ENCODE data around the gene KLF11. TPM values are rescaled to one million over a fixed set of nuclear protein-coding genes. Genes with fewer than 3 reads are reported as not detected.
A peak's percentile ranks its signal among the peaks of the same experiment; 100 is the strongest.

KLF11 gene
- total and polyA plus RNA-seq, 9 of the 15 experiments (the other 6 are each of a cell fraction or from before 2014, with no cell fraction given) = 2.1 to 13.4 (median 6.5) TPM

DNA sequence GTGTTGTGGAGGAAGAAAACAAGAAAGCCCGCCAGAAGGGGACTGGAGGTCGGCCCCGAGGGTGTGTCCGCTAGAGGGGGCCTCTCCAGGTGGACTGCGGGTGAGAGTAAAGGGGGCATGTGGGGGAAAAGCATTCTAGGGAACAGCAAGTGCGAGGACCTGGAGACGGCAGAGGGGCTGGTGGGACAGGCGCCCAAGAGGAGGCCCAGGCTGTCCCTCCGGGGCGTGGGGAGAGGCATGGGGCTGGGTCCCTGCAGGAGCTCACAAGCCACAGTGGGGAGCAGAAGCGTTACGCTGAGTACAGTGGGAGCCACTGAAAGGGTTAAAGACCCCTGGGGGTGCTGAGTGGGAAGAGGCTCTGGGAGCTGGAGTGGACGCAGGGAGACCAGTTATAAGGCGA, 1.6 kb upstream of the KLF11 start:
- BruUV-seq (replicated peaks) = no TSS peak
- intact Hi-C loops (cut with micrococcal nuclease) = no loop called here
- no peaks in the 10 kb centered on the region; the same call in 1 of the 2 replicates for H4K20me1 ChIP-seq (replicated peaks; ENCODE audit: control insufficient read depth, insufficient read depth, low read length)
- TF ChIP-seq, protein P1, sequence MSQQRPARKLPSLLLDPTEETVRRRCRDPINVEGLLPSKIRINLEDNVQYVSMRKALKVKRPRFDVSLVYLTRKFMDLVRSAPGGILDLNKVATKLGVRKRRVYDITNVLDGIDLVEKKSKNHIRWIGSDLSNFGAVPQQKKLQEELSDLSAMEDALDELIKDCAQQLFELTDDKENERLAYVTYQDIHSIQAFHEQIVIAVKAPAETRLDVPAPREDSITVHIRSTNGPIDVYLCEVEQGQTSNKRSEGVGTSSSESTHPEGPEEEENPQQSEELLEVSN (IDR thresholded peaks at IDR 0.05; ENCODE audit: borderline replicate concordance in 1 of 2, extremely low read depth in 1 of 2, insufficient read depth in 1 of 2, insufficient read length in 1 of 2, low read depth in 1 of 2, low read length in 1 of 2, poor library complexity in 1 of 2, severe bottlenecking in 1 of 2) = peak in 1 of 2 experiments; percentile 12
- no peak for TF ChIP-seq CBFA2T2 (conservative IDR thresholded peaks at IDR 0.05)
- no peak for TF ChIP-seq FOXK1 (CRISPR knock-in tag; IDR thresholded peaks at IDR 0.05; ENCODE audit: borderline replicate concordance)
- FAIRE-seq (no peak), DNase-seq (ENCODE audit: extremely low read depth in 1 of 4, low spot score in 3 of 4) (no peak), ATAC-seq (no peak)
- WGBS (ENCODE audit: insufficient coverage, low coverage, missing lambda C conversion rate) = 92% methylated on average over 12 of the region's 14 CpGs
- H3K27me3 ChIP-seq (ENCODE audit: control insufficient read depth in 2 of 2, insufficient read depth in 2 of 2, low read length in 2 of 2) = no peaks in the 10 kb centered on the region
- peaks cover 14% of the 10 kb centered on the region; the same call in 2 of the 3 replicates for H3K36me3 ChIP-seq (ENCODE audit: control insufficient read depth, insufficient read depth, low read length)
- no peak overlapping the region for H3K4me3 ChIP-seq
- 0 out of 2 replicates have a peak, but pooled peaks cover 2% of the 10 kb centered on the region for H3K9me3 ChIP-seq (replicated peaks; ENCODE audit: control insufficient read depth, insufficient read depth, low read depth, low read length)
- H3K79me2 ChIP-seq (ENCODE audit: control insufficient read depth, insufficient read depth, low read length) = peaks cover 23% of the 10 kb centered on the region
- peak overlapping the region in 1 of 2 experiments; percentile 31; a peak in 1 of 4 replicates for H3K9ac ChIP-seq (ENCODE audit: insufficient read depth in 1 of 2, low read depth in 2 of 2, low read length in 2 of 2)
- H3K4me2 ChIP-seq (ENCODE audit: insufficient read depth, low read length) = no peak overlapping the region
- H3K4me1 ChIP-seq (replicated peaks in 1 of 2; ENCODE audit: control insufficient read depth in 2 of 2, insufficient read depth in 2 of 2, low read length in 2 of 2) = peaks cover 9 to 53% of the 10 kb centered on the region in 2 experiments; a peak in 4 of 5 replicates
- no peak overlapping the region for H3K27ac ChIP-seq (ENCODE audit: extremely low read depth, low read depth, low read length)
- no peak overlapping the region for H2AFZ ChIP-seq (ENCODE audit: low read depth, low read length)
- in situ Hi-C loops (cut with MboI) = no loop called here
- peaks cover 7% of the 10 kb centered on the region for H3K9me1 ChIP-seq (ENCODE audit: control insufficient read depth, insufficient read depth, low read length)
- POLR2A ChIA-PET = interaction anchor here (1.0 to 2.9 kb wide), 2 partner anchors 10 to 13 kb away, joined by 3 to 18 read pairs; no protein-coding TSS in a partner anchor
- CTCF ChIA-PET (ENCODE audit: low intra/inter-chr PET ratio) = no interaction called here
